DMS114 treated with DMSO at 0.1 percent for 48 hours (cell line): ENCODE results near the gene MKNK2.

ENCODE experiments used
- DNase-seq: peaks from one replicate; lab custom pipeline; 2025; ENCODE audit not compliant: unreplicated experiment; lab: John Stamatoyannopoulos, UW

Gene MKNK2

DNA sequence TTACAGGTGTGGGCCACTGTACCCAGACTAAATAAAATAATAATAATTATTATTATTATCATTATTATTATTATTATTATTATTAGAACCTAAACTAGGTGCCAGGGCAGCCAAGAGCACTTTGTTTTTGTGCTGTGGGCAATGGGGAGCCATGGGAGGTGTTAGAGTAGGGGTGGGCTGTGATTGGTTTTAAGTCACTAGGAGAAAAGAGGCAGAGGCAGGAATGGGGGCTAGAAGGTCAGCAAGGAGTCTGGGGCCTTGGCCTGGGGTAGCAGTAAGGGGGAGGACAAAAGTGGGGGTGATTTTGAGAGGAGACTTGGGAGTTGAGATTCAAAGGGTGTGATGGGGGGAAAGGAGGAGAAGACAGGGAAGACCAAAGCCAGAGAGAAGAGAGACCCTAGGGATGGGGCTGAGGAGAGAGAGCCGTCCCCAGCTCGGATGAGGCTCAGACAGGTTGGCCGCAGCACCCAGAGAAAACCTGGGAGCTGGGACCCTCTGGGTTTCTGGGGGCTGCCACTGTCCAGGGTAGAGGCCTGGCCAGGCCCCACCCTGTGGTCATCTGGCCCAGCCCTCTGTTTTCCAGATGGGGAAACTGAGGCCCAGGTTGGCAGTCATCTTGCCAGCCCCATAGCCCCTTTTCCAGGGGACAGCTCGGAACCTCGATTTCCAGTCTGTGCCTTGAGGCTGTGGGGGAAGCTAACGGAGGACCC, 17.8 kb downstream of the MKNK2 start:
- no peak for DNase-seq

DNA sequence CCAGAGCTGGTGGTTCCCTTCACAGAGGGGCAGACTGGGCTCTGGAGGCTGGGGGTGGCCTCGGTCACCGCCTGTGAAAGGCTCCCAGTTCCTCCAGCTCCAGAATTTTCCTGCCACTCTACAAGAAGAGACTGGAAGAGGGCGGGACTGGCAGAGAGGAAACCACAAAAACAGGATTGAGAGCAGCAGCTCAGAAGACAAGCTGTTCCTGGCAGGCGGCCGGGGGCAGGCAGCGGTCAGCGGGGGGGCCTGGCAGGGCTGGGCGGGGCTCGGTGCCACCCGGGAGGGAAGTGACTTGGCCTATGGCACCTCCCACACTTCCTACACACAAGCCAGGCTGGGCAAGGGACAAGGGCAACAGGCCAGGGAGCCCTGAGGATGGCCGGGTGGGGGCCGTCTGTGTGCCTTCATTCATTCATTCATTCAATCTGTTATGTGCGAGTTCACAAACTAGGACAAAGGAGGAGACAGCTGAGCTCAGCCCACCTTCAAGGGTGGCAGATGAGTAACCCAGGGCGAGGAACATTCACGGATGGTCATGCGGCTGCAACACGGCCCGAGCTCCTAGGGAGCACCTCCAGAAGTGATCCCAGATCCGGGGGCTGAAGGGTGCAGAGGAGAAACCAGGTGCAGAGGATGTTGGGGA, 18.6 kb downstream of the MKNK2 start:
- no peak for DNase-seq

DNA sequence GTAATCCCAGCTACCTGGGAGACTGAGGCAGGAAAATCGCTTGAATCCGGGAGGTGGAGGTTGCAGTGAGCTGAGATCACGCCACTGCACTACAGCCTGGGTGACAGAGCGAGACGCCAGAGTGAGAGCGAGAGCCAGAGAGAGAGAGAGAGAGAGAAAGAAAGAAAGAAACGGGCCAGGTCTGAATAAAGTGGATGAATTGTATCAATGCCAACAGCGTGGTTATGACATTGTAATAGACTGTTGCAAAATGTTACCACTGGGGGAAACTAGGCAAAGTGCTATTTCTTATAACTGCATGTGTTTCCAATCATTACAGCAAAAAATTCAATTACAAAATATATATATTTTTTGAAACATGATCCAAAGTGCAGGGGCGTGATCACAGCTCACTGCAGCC, 23.7 kb downstream of the MKNK2 start:
- DNase-seq: no peak

DNA sequence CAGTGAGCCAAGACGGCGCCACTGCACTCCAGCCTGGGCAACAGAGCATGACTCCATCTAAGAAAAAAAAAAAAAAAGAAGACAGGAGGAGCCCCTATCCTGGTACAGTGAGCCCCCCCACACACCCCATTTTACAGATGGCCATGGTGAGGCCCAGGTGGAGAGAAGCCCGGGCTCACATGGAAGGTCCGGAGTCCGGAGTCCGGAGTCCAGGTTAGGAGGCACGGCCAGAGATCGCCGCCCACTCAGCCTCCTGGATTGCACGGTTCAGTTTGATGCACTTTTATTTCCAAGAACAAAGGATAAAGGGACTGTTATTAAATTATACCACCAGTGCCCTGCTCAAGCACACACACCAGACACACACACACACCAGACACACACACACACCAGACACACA, 24.3 kb downstream of the MKNK2 start:
- no peak for DNase-seq

DNA sequence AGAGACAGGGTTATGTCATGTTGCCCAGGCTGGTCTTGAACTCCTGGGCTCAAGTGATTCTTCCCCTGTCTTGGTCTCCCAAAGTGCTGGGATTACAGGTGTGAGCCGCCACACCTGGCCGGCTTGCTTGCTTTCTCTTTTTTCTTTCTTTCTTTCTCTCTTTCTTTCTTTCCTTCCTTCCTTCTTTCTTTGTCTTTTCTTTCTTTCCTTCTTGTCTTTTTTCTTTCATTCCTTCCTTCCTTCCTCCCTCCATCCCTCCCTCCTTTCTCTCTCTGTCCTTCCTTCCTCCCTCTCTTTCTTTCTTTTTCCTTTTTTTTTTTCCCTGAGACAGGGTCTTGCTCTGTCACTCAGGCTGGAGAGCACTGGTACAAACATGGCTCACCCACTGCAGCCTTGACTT, 28.8 kb downstream of the MKNK2 start:
- DNase-seq: no peak

DNA sequence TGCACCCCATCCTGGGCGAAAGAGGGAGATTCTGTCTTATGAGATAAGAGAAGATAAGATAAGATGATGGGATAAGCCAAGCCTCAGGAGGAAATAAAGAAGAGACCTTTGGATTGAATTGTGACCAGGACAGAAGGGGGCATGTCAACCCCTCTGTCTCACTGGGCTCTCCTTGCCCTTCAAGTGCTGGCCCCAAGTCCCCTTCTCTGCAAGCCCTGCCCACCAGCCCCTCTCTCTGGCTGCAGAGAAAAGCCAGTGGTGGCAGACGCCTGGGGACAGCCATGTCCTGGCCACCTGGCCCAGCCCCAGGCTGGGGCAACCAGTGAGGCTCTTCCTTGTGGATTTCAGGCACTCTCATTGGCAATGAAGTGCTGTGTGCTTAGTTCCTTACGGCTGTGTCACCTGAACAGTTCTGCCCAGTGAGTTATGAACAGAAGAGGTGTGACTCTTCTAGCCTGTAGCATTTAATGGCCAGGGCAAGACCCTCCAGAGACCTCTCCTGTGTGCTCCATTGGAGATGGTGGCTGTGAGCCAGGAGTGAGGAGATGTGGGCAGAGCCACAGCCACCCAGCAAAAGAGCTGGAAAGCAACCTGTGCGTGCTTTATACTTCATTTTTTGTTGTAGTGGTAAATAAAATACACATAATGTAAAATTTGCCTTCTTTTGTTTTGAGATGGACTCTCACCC, 29.4 kb downstream of the MKNK2 start:
- no peak for DNase-seq

DNA sequence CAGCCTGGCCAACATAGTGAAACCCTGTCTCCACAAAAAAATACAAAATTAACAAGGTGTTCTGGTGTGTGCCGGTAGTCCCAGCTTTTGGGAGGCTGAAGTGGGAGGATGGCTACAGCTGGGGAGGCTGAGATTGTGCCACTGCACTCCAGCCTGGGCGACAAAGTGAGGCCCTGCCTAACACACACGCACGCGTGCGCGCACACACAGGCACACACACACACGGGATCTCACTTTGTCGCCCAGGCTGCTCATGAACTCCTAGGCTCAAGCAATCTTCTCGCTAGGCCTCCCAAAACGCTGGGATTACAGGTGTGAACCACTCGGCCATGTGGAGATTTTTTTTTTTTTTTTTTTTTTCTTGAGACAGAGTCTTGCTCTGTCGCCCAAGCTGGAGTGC, 32.3 kb downstream of the MKNK2 start:
- DNase-seq: no peak

DNA sequence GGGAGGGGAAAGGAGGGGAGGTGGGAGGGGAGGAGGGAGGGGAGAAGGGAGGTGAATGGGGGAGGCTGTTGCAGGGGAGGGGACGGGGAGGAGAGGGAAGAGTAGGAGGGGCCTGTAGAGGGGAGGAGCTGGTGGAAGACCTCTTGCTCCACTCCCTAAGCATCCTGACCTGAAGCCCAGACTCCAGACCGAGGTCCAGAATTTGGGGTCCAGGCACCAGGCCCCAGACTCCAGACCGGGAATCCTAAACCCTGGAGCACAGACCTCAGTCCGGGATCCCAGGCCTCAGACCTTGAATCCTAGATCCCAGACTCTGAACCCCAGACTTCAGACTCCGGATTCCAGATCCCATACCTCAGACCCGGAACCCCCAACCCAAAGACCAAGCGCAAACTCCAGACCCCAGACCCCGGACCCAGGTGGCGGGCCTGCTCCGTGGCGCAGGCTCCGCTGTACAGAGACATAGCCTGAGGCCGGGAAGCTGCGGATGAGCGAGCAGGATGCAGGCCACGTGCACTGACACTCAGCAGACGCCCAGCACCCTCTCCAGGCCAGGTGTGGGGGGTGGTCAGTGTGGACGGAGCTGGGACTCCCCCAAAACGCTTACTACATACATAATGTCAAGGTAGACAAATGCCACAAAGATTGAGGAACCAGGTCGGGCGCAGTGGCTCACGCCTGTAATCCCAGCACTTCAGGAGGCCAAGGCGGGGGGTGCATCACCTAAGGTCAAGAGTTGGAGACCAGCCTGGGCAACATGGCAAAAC, 34.8 kb downstream of the MKNK2 start:
- DNase-seq: peak; percentile 36

DNA sequence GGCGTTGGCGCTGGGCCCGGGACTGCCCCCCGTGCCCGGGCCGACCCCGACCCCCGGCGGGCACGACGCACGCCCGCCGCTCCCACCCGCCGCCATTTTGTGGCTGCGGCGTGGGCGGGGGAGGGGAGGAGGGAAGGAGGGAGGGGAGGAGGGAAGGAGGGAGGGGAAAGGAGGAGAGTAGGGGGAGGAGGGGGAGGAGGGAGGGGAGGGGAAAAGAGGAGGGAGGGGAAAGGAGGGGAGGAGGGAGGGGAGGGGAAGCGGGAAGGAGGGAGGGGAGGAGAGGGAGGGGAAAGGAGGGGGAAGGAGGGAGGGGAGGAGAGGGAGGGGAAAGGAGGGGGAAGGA, 35.5 kb downstream of the MKNK2 start, which contains the start of gene BTBD2:
Gene BTBD2 (minus strand): TSS at position 107 of the 343 bp plus-strand sequence. CDS start 11 bp downstream, at position 96.
- no peak for DNase-seq

DNA sequence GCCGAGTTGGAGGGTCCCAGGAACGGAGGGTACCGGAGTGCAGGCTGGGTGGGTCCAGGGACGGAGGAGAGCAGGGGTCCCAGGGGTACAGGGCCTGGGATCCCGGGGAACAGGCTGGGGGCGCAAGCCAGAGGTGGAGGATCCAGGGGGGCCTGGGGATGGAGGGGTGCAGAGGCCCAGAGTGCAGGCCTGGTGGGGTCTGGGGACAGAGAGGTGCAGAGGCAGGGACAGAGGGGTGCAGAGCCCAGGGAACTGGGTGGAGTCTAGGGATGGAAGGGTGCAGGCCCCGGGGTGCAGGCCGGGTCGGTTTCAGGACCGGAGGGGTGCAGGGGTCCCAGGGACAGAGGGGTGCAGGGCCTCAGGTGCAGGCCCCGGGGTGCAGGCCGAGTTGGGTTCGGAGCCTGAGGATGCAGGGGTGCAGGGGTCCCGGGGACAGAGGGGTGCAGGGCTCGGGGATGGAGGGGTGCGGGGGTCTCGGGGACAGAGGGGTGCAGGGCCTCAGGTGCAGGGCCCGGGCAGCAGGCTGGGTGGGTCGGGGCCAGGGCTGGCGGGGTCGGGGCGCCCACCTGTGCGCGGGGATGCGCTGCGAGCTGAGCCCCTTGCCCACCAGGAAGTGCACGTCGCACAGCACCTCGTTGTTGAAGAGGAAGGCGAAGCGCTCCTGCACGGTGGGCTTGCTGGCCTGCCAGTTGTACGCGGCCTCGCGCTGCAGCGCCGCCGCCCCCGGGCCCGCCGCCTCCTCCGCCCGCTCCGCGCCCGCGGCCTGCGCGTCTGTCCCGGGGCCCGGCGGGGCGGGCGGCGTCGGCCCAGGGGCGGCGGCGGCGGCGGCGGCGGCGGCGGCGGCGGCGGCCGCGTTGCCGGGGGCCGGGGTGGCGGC, 36.1 kb downstream of the MKNK2 start:
- no peak for DNase-seq

DNA sequence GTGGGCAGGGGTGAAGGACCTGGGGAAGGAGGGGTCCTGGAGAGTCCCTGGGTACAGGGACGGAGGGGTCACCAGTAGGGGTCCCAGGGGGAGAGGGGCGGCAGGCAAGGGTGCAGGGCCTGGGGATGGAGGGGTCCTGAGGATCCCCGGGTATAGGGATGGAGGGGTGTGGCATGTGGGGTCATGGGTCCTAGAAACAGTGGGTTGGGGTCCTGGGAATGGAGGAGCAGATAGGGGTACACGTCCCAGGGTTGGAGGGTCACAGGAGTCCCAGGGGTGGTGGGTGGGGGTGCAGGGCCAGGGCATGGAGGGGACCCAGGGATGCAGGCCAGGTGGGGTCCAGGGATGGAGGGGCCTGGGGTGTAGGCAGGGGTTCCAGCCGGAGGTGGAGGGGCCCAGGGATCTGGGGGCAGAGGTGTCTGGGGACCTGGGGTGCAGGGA, 36.9 kb downstream of the MKNK2 start:
- no peak for DNase-seq

DNA sequence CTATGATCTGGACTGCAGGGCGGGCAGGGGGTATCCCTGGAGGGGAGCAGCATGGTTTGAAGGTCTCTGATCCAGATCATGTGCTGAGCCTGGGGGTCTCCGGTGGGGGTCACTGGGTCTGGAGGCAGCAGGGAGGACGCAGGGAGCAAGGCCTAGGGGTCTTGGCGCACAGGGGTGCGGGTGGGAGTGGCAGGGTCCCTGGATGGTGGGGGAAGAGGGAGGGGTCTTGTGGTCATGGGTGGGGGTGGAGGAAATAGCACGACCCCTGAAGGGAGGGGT, 37.4 kb downstream of the MKNK2 start:
- DNase-seq: no peak

DNA sequence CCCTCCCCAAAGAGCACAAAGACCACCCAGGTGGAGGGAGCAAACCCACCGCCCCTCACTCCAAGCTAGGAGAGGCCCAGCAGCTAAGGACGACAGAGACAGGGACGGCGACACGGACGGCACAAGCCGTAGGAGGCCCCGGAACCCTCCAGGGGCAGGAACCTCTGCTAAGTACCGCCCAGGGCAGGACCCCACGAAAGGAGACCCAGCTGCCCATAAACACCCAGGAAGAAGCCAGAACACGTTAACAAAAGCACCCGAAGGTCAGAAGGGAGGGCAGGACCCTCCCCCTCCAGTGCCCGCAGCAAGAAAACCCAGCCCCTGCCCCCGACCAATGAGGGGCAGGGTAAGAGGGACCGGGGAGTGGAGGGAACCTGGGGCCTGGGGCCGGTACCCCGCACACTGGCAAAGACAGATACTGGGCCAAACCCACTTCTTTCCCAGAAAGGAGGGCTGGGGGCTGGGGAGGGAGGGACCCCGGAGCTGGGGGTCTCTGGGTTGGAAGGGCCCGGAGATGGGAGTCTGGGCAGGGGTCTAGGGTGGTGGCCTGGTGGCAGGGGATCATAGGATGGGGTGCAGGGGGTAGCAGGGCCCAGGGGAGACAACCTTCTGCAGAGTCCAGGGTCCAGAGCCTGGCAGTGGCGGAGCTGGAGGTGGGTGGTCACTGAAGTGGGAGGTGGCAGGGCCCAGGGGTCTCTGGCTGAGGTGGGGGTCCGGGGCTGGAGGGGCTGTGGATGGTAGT, 37.9 kb downstream of the MKNK2 start:
- DNase-seq: no peak

DNA sequence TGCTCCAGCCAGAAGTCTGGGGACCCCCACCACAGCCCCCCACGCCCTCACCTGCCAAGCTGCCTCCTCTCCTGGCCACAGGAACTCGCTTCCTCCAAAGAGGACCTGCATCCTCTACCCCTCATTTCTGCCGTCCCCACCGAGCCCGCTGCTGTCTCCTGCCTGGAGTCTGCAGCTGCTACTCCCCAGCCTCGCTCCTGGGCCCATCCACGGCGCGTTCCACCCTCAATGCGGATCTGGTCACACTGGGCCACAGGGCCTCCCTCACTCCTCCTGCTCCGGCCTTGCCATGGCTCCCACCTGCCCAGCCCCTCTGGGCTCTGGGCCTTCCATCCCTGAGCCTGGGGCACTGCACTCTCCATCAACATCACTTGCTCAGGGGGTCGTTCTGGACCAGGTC, 39.9 kb downstream of the MKNK2 start:
- no peak for DNase-seq

DNA sequence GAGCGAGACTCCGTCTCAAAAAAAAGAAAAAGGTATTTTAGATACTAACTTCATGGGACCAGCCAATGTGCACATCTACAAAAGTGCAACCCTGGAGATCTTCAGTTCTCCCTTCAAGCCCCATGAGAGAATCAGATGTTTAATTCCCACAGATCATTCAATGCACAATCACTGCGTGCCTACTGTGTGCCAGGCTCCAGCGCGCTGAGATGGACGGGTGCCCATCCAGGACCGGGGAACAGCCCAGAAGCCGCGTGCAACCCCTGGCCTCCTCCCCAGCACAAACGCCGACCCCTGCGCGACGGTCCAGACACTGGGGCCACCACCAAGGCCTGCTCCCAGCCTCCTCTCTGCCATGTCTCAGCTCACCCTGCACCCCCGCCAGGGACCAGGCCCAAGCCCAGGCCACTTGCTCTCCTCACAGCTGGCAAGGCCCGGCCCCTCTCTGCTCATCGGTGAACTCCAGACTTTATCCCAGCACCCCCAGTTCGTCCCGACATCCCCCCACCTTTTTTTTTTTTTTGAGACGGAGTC, 40.8 kb downstream of the MKNK2 start:
- DNase-seq: no peak

DNA sequence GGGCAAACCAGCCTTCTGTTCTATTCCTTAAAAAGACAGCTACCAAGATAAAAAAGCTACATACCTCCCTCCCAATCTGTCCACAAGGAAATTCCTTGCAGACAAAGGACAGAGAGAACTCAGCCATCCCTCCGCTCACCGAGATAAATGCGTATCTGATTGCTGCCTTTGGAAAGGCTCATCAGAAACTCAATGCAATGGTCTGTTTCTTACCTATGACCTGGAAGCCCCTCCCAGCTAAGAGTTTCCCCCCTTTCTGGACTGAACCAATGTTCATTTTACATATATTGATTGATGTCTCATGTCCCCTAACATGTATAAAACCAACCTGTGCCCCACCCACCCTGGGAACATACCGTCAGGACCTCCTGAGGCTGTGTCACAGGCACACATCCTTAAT, 47.2 kb downstream of the MKNK2 start:
- DNase-seq: no peak

DNA sequence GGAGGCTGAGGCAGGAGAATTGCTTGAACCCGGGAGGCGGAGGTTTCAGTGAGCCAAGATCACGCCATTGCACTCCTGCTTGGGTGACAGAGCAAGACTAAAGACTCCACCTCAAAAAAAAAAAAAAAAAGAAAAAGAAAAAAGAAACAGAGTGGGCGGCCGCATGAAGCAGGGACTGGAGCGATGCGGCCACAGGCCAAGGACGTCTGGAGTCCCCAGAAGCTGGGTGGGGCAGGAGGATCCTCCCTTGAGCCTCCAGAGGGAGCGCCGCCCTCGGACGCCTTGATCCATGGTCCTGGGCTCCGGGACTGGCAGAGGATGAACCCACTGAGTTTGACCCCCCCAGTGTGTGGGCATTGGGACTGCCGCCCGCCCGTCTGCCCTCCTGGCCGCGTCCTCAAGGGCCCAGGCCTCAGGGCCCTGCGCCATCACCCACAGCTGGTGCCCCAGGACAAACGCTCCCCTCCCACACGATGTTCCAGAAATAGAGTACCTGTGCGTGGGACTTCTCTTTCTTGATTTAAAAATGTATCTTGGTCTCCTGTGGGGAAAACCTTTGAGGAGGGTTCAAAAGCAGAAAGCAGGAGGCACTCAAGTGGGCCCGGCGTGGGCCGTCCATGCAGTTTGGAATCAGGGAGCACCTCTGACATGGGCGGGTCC, 51.1 kb downstream of the MKNK2 start:
- no peak for DNase-seq

DNA sequence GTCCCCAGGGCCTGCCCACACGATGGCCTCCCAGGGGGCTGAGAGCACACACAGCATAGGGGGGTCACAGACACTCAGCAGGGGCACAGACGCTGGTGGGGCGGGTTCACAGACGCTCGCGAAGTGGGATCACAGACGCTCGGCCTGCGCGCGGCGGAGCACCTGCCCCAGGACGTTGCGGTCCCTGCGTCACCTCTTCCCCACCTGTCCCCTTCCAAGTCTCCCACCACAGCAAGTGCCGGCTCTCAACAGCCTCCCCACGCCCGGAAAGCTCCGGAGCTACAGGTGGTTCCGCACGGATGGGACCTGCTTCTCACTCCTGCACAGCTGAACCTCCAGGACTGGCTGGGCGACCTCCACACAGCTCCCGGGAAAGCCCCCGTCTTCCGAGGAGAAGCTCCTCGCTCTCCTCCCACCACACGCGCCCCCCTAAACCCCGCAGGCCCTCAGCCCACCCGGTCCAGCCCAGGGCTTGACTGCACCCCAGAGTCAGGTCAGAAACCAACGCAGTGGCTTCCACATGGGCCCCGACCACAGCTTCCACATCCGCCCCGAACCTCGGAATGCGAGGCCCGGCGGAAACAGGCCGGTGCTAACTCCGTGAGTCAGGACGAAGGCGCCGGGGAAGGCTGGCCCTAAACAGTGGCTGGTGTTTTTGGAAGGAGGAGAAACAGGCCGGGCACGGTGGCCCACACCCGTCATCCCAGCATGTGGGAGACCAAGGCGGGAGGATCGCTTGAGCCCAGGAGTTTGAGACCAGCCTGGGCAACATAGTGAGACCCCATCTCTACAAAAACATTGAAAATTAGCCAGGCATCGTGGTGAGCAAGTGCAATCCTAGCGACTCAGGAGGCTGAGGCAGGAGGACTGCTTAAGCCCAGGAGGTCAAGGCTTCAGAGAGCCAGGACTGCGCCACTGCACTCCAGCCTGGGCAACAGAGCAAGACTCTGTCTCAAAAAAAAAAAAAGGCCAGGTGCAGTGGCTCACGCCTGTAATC, 52.0 kb downstream of the MKNK2 start:
- no peak for DNase-seq
